KMS-11 (cell line): ENCODE results near the gene PLTP.

Source experiments
- H2AFZ ChIP-seq: fragments of 200-600 bp; sonication (generic); 2 replicates; pipeline ENCODE4 v1.6.1; 2016; ENCODE audit warnings: antibody characterized with exemption, mixed run types, low read depth
- H3K27ac ChIP-seq: fragments of 200-600 bp; sonication (generic); 2 replicates; pipeline ENCODE4 v1.6.1; 2016; ENCODE audit warnings: mild to moderate bottlenecking, mixed run types
- H3K27me3 ChIP-seq: fragments of 200-600 bp; sonication (generic); 2 replicates; pipeline ENCODE4 v1.6.1; 2017; ENCODE audit warnings: mild to moderate bottlenecking, low read depth, mixed run types, moderate library complexity; ENCODE audit not compliant: insufficient read depth
- H3K36me3 ChIP-seq: fragments of 200-600 bp; sonication (generic); 2 replicates; pipeline ENCODE4 v1.6.1; 2017; ENCODE audit warnings: mild to moderate bottlenecking, mixed run types; ENCODE audit not compliant: insufficient read depth
- H3K4me1 ChIP-seq: fragments of 200-600 bp; sonication (generic); 2 replicates; pipeline ENCODE4 v1.6.1; 2016; ENCODE audit warnings: mild to moderate bottlenecking, low read depth, mixed run types; ENCODE audit not compliant: poor library complexity, severe bottlenecking
- H3K4me2 ChIP-seq: fragments of 200-600 bp; sonication (generic); 2 replicates; pipeline ENCODE4 v1.7.0; 2016; ENCODE audit warnings: mild to moderate bottlenecking, mixed run types
- H3K4me3 ChIP-seq: fragments of 200-600 bp; sonication (generic); IDR thresholded peaks from 2 replicates; pipeline ENCODE4 v1.6.1; 2017; ENCODE audit warnings: low read depth, low read length, mixed read lengths; ENCODE audit not compliant: insufficient read depth
- H3K79me2 ChIP-seq: fragments of 200-600 bp; sonication (generic); 2 replicates; pipeline ENCODE4 v1.6.1; 2016; ENCODE audit warnings: low read depth, mixed run types; ENCODE audit not compliant: insufficient read depth
- H3K9ac ChIP-seq: fragments of 200-600 bp; sonication (generic); 2 replicates; pipeline ENCODE4 v1.6.1; 2016; ENCODE audit warnings: mild to moderate bottlenecking, mixed run types
- H4K20me1 ChIP-seq: fragments of 200-600 bp; sonication (generic); 2 replicates; pipeline ENCODE4 v1.6.1; 2016; ENCODE audit warnings: mild to moderate bottlenecking, mixed run types; ENCODE audit not compliant: insufficient read depth
- TF ChIP-seq, protein P1 (sequence below): fragments of 200-600 bp; sonication (generic); conservative IDR thresholded peaks from 2 replicates; pipeline ENCODE4 v1.6.1; 2017; ENCODE audit warnings: low read depth, mild to moderate bottlenecking, antibody characterized with exemption, low read length, moderate library complexity, mixed read lengths

The PLTP gene

DNA sequence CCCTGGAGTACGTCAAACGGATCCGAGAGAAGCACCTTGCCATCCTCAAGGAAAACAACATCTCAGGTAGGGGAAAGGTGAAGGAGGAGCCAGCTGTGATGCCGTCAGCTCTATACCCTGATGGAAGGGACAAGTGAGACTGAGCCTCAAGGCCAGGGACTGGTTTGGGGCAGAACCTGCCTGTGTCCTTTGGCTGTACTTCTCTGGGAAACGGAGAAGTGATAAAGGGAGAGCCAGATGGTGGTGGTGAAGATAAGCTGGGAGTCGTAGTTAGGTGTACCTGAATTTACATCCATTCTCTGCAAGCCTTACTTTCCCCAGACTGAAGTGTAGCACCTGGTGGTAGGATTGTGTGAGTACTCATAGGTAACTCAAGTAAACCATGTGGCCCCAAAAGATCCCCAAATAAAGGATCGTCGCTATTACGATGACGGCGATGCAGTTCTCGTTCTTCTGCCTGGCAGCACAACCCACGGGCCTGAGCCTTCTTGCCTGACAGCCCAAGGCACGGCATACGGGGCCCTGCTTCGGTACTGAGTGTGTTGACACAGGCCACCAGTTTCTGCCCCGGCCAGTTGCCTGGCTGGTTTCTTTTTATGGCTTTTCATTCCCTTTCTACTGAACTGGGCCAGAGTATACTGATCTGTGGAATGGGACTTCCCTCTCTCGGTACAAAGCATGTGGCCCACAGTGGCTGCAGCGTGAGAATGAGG, 33.2 kb upstream of the PLTP start:
- Histone ChIP-seq H3K36me3 (peaks cover 3% of the 10 kb centered on the region; the same call in 1 of the 2 replicates), H4K20me1 (no peaks in the 10 kb centered on the region), H3K4me1 (peaks cover 15% of the 10 kb centered on the region), H3K27ac (no peak overlapping the region), H2AFZ (no peak overlapping the region), H3K4me3 (no peak overlapping the region), H3K9ac (no peak overlapping the region), H3K27me3 (no peaks in the 10 kb centered on the region), H3K79me2 (no peaks in the 10 kb centered on the region), H3K4me2 (no peak overlapping the region)
- TF ChIP-seq, protein P1, sequence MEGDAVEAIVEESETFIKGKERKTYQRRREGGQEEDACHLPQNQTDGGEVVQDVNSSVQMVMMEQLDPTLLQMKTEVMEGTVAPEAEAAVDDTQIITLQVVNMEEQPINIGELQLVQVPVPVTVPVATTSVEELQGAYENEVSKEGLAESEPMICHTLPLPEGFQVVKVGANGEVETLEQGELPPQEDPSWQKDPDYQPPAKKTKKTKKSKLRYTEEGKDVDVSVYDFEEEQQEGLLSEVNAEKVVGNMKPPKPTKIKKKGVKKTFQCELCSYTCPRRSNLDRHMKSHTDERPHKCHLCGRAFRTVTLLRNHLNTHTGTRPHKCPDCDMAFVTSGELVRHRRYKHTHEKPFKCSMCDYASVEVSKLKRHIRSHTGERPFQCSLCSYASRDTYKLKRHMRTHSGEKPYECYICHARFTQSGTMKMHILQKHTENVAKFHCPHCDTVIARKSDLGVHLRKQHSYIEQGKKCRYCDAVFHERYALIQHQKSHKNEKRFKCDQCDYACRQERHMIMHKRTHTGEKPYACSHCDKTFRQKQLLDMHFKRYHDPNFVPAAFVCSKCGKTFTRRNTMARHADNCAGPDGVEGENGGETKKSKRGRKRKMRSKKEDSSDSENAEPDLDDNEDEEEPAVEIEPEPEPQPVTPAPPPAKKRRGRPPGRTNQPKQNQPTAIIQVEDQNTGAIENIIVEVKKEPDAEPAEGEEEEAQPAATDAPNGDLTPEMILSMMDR = no peak

DNA sequence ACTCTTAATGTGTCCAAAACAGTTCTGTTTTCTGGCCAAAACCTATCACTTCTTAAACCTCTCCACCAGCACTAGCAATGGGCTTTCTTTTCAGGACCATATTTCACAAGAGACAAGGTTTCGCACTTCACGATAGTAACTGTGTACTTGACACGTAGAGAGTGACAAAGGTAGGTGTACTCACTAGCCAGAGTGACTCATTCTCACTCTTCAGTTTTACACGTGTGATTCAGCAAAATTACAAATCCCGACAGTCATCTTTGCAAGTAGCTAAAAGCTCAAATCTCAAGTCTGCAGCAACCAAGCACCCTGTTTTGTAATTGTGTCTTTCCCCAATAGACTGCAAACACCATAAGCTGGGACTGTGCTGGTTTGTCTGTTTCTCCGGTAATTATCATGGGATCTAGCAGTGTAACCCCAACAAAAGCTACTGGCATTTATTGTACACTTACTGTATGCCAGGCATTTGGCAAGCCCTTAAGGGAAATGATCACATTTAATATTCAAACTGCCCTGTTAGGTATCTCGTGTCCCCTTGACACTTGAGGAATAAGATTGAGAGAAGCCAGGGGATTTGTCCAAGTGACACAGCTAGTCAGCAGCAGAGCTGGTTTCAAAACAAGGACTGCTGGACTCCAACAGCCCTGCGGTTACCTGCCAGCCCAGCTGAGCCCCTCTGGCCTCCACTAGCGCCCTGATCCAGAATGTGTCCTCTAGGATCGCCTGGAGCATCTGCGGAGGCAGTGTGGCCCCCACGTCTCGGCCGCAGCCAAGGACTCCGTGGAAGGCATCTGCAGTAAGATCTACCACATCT, 32.4 kb upstream of the PLTP start:
- Histone ChIP-seq H3K4me3 (no peak overlapping the region), H2AFZ (no peak overlapping the region), H3K27me3 (no peaks in the 10 kb centered on the region), H3K4me1 (peaks cover 15% of the 10 kb centered on the region), H3K36me3 (peaks cover 6% of the 10 kb centered on the region; the same call in 1 of the 2 replicates), H3K79me2 (no peaks in the 10 kb centered on the region), H3K27ac (no peak overlapping the region), H3K9ac (no peak overlapping the region), H3K4me2 (no peak overlapping the region), H4K20me1 (no peaks in the 10 kb centered on the region)
- TF ChIP-seq, protein P1 = no peak

DNA sequence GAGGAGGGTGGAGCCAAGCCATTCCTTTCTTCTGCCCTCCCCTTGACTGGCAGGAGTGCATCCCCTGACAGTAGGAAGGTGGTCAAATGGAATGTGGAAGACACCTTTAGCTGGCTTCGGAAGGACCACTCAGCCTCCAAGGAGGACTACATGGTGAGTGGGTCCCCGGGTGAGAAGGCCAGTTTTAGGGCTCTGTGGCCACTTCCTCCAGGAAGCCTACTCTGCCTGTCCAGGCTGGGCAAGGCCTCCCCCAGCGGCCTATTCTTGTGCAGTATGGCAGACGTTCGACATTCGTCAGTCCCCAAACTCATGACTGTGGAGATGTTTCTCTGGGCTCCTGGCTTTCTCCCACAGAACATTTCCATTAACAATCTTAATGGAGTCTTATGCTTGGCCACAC, 31.7 kb upstream of the PLTP start:
- no peaks in the 10 kb centered on the region for H4K20me1 ChIP-seq
- peaks cover 15% of the 10 kb centered on the region for H3K4me1 ChIP-seq
- no peak overlapping the region for H2AFZ ChIP-seq
- no peaks in the 10 kb centered on the region for H3K27me3 ChIP-seq
- TF ChIP-seq, protein P1 = no peak
- no peak overlapping the region for H3K4me3 ChIP-seq
- no peak overlapping the region for H3K27ac ChIP-seq
- H3K36me3 ChIP-seq = peaks cover 7% of the 10 kb centered on the region; the same call in 1 of the 2 replicates
- no peak overlapping the region for H3K9ac ChIP-seq
- H3K4me2 ChIP-seq = no peak overlapping the region
- H3K79me2 ChIP-seq = no peaks in the 10 kb centered on the region

DNA sequence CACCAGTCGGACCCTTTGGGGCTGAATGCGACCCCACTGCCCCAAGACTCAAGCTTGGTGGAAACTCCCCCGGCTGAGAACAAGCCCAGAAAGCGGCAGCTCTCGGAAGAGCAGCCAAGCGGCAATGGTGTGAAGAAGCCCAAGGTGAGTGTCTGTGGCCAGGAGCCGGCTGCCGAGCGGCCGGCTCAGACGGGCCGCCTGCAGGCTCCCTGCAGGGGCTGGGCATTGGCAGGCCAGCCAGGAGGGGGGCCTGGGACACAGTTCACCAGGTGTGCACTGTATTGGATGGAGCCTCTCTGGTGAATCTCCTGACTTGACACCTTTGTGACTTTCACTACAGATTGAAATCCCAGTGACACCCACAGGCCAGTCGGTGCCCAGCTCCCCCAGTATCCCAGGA, 28.5 kb upstream of the PLTP start:
- Histone ChIP-seq H3K36me3 (peaks cover 7% of the 10 kb centered on the region; the same call in 1 of the 2 replicates), H3K4me2 (no peak overlapping the region), H4K20me1 (no peaks in the 10 kb centered on the region)

More for the DNA sequence above, 28.5 kb upstream of the PLTP start:
- H3K9ac ChIP-seq = no peak overlapping the region
- H3K4me3 ChIP-seq = no peak overlapping the region
- H3K27me3 ChIP-seq = no peaks in the 10 kb centered on the region
- peaks cover 5% of the 10 kb centered on the region for H3K4me1 ChIP-seq
- H3K79me2 ChIP-seq = peaks cover 5% of the 10 kb centered on the region; the same call in 1 of the 2 replicates
- no peak overlapping the region for H2AFZ ChIP-seq
- TF ChIP-seq, protein P1 = no peak
- H3K27ac ChIP-seq = no peak overlapping the region
